Fibroblast of the aortic adventitia (primary cell): Measurements from ENCODE around the gene AKAP9. TPM values are rescaled to one million over a fixed set of nuclear protein-coding genes. Genes with fewer than 3 reads are reported as not detected.
"Not testable (repeated sequence)": the region's sequence is repeated elsewhere in the genome, so short reads cannot be mapped to it uniquely, and the experiment has no call there.

Experiments used
- DNase-seq: peaks from one replicate; pipeline ENCODE4 v3.0.0-alpha.2; 2010; ENCODE audit warnings: low read depth
- H3K4me3 ChIP-seq: 2 replicates; pipeline ENCODE4 v1.5.1; 2011; ENCODE audit warnings: low read depth, mild to moderate bottlenecking, control low read depth, low read length, moderate library complexity
- CTCF ChIP-seq: IDR thresholded peaks from 2 replicates; pipeline ENCODE4 v1.5.1; 2011; ENCODE audit warnings: mild to moderate bottlenecking, low read length, control low read depth, inconsistent platforms; ENCODE audit not compliant: insufficient read depth
- total RNA-seq: library from RNA; depleted of rRNA; stranded (reverse); fragments of >200 nt; gene quantifications from 2 replicates; pipeline ENCODE4 v1.2.3, GENCODE V29; 2012; ENCODE audit warnings: low replicate concordance

The AKAP9 gene
- total RNA-seq, 1 donor, result 53.3 TPM

GRCh38 chr7:91945476-91945875, 4.8 kb downstream of the AKAP9 start:
- H3K4me3 ChIP-seq, result no peak overlapping the region
- DNase-seq, result peak; percentile 54
- TF ChIP-seq CTCF, result peak; percentile 26

- no peak for TF ChIP-seq CTCF
- no peak for DNase-seq
- no peak overlapping the region for H3K4me3 ChIP-seq
These were observed 5.9 kb downstream of the AKAP9 start for GRCh38 chr7:91946549-91946948.

GRCh38 chr7:91947948-91948347, 7.3 kb downstream of the AKAP9 start:
- no peak for TF ChIP-seq CTCF
- no peak for DNase-seq
- H3K4me3 ChIP-seq, result no peak overlapping the region

- H3K4me3 ChIP-seq, result no peak overlapping the region
- peak; percentile 21 for DNase-seq
- no peak for TF ChIP-seq CTCF
These were observed 8.8 kb downstream of the AKAP9 start for GRCh38 chr7:91949221-91950009.

- peak; percentile 34 for TF ChIP-seq CTCF
- DNase-seq, result peak; percentile 22
- H3K4me3 ChIP-seq, result no peak overlapping the region
These were observed 13.0 kb downstream of the AKAP9 start for GRCh38 chr7:91953618-91954017.

- not testable (repeated sequence) for DNase-seq
These were observed 15.8 kb downstream of the AKAP9 start for GRCh38 chr7:91956464-91956863.

GRCh38 chr7:91957232-91957631, 16.6 kb downstream of the AKAP9 start:
- H3K4me3 ChIP-seq, result no peak overlapping the region
- TF ChIP-seq CTCF, result no peak
- no peak for DNase-seq

More at GRCh38 chr7:91956464-91956863, 15.8 kb downstream of the AKAP9 start:
- not testable (repeated sequence) for H3K4me3 ChIP-seq
